ENCODE measurements around the gene MYMX. TPM values are rescaled to one million over a fixed set of nuclear protein-coding genes. Genes with fewer than 3 reads are reported as not detected.

Gene MYMX
- total and polyA plus RNA-seq, 2 of the 4 experiments (the other 2 are of a cell fraction) = not detected

DNA sequence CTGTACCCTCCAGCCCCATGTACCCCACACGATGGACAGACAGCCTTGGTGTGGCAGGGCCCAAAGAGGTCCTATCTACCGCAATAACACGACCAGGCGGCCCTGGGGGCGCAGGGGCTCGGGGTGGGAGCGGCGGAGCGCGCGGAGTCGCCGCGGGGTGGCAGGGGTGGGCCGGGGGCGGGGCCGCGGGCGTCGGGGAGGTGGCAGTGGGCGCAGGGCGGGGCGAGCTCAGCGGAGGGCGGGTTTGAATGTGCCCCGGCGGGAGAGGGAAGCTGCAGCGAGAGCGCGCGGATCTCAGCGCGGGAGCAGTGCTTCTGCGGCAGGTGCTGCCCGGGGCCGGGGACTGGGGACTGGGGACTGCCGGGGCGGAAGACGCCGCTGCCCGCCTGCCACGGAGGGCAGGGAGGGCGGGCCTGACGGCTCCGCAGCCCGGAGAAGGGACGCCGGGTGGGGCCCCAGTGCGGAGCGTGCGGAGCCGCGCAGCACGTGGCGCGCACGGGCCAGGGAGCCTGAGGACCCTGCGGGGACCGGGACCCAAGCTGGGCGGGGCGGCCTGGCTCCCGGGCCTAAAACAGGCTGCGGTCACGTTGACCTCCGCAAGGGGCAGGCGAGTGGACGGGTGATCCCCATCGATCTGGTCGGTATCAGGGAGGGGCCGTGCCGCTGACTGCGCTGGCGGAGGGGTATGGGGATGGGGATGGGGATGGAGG, 6.7 kb downstream of the MYMX start, which contains the start of gene SLC29A1:
Gene SLC29A1, plus strand, starts transcription at position 277 of the 710 bp plus-strand sequence. CDS start 3,719 bp downstream, outside the sequence.
- no TSS peak for BruUV-seq (replicated peaks)
- no peak within 1 kb of the TSS for H2BK5ac ChIP-seq (ENCODE audit: low read depth, low read length, poor library complexity, severe bottlenecking)
- ChIA-PET POLR2A (ENCODE audit: unreplicated experiment) (no interaction called here), CTCF (interaction anchor here (0.8 to 4.1 kb wide), 2 partner anchors 11 to 50 kb away, joined by 3 to 20 read pairs; no protein-coding TSS in a partner anchor)
- no peaks in the 10 kb centered on the region; the same call in 1 of the 2 replicates for H3K27me3 ChIP-seq (ENCODE audit: control insufficient read depth, insufficient read depth, low read length)
- no peak within 1 kb of the TSS for H2BK20ac ChIP-seq (ENCODE audit: low read depth, low read length)
- peak within 1 kb of the TSS; percentile 55; the same call in 1 of the 2 replicates for H3K14ac ChIP-seq (replicated peaks; ENCODE audit: low read depth, low read length)
- H4K91ac ChIP-seq (ENCODE audit: insufficient read depth, low read depth, low read length) = no peak within 1 kb of the TSS; the same call in 1 of the 2 replicates
- H3K4ac ChIP-seq (ENCODE audit: low read depth, low read length) = no peak within 1 kb of the TSS
- peaks cover 16% of the 10 kb centered on the region for H3K4me1 ChIP-seq (ENCODE audit: control insufficient read depth, insufficient read depth, low read length)
- H4K8ac ChIP-seq (ENCODE audit: low read depth in 2 of 2, low read length in 2 of 2) = no peak within 1 kb of the TSS; a peak in 1 of 4 replicates
- H3K18ac ChIP-seq (ENCODE audit: low read depth, low read length) = no peak within 1 kb of the TSS
- H4K5ac ChIP-seq (ENCODE audit: low read depth, low read length) = no peak within 1 kb of the TSS
- no peaks in the 10 kb centered on the region for H3K36me3 ChIP-seq (ENCODE audit: control insufficient read depth, insufficient read depth, low read length)
- H2AK5ac ChIP-seq (ENCODE audit: low read depth, low read length) = no peak within 1 kb of the TSS
- in situ Hi-C loops (cut with MboI; ENCODE audit: low sequenced_read_pairs) = no loop called here
- peak within 1 kb of the TSS; percentile 57; the same call in 1 of the 2 replicates for H3K9ac ChIP-seq (ENCODE audit: low read depth, low read length)
- intact Hi-C loops (cut with micrococcal nuclease) = no loop called here
- H3K4me2 ChIP-seq (ENCODE audit: low read depth, low read length) = peak within 1 kb of the TSS; percentile 99
- H3K9me1 ChIP-seq (ENCODE audit: insufficient read depth, low read length) = peaks cover 4% of the 10 kb centered on the region; the same call in 1 of the 2 replicates
- H3K56ac ChIP-seq (ENCODE audit: extremely low read depth, insufficient read depth, low read length) = no peak within 1 kb of the TSS; the same call in 1 of the 2 replicates
- 0% methylated on average over 40 of the region's 73 CpGs; no CpG with 5 or more reads in 1 of the 2 experiments for WGBS, 2 experiments (ENCODE audit: extremely low coverage in 2 of 2, insufficient read length in 1 of 2)
- peak within 1 kb of the TSS; percentile 65; the same call in 1 of the 2 replicates for H3K23ac ChIP-seq (ENCODE audit: low read depth, low read length)
- no peak within 1 kb of the TSS for H2BK15ac ChIP-seq (ENCODE audit: low read depth, low read length)
- H3K27ac ChIP-seq (ENCODE audit: insufficient read depth, low read length) = peak within 1 kb of the TSS; percentile 37; the same call in 1 of the 2 replicates
- peak within 1 kb of the TSS; percentile 73 for H3K4me3 ChIP-seq (ENCODE audit: insufficient read depth, low read depth, low read length)
- dilution Hi-C loops (cut with HindIII; ENCODE audit: low sequenced_read_pairs, unreplicated experiment) = no loop called here
- H3K9me3 ChIP-seq (ENCODE audit: control insufficient read depth, insufficient read depth, low read length) = no peaks in the 10 kb centered on the region
- DNase-seq (peak; percentile 28), ATAC-seq (ENCODE audit: low read depth) (peak; percentile 62)
- peak within 1 kb of the TSS; percentile 96 for H2AFZ ChIP-seq (replicated peaks; ENCODE audit: low read length, poor library complexity)
- no peaks in the 10 kb centered on the region for H4K20me1 ChIP-seq (ENCODE audit: insufficient read depth, low read length)
- peak within 1 kb of the TSS; percentile 60 for H2AK9ac ChIP-seq (replicated peaks; ENCODE audit: low read depth, low read length, poor library complexity)
- H3K79me1 ChIP-seq (ENCODE audit: low read depth in 1 of 2, low read length in 2 of 2) = peaks cover 0 to 8% of the 10 kb centered on the region in 2 experiments; a peak in 1 of 4 replicates
- H2BK120ac ChIP-seq (ENCODE audit: low read depth, low read length) = no peak within 1 kb of the TSS; the same call in 1 of the 2 replicates
- no peak for TF ChIP-seq CHD1 (IDR thresholded peaks at IDR 0.05; ENCODE audit: low read depth, low read length)
- no peak for TF ChIP-seq NFE2L2 (IDR thresholded peaks at IDR 0.05; ENCODE audit: low read depth, low read length)
- TF ChIP-seq MXI1 (IDR thresholded peaks at IDR 0.05; ENCODE audit: borderline replicate concordance, low read depth, low read length) = peak; percentile 89; the same call in 1 of the 2 replicates
- no peak for TF ChIP-seq POLR2A (IDR thresholded peaks at IDR 0.05; ENCODE audit: low read depth, low read length)
- TF ChIP-seq CTCF (conservative IDR thresholded peaks at IDR 0.05; ENCODE audit: low read depth, low read length) = no peak; the same call in 1 of the 2 replicates
- peak; percentile 26; the same call in 1 of the 2 replicates for TF ChIP-seq MAZ (IDR thresholded peaks at IDR 0.05; ENCODE audit: borderline replicate concordance, low read depth, low read length)
- TF ChIP-seq ELK1 (IDR thresholded peaks at IDR 0.05; ENCODE audit: borderline replicate concordance, low read depth, low read length) = no peak
- no peak for TF ChIP-seq FOS (IDR thresholded peaks at IDR 0.05; ENCODE audit: low read depth, low read length)
- no peak for TF ChIP-seq RAD21 (IDR thresholded peaks at IDR 0.05; ENCODE audit: low read length)
- peak; percentile 69; the same call in 1 of the 2 replicates for TF ChIP-seq BHLHE40 (IDR thresholded peaks at IDR 0.05; ENCODE audit: low read depth, low read length)
- TF ChIP-seq CEBPB (IDR thresholded peaks at IDR 0.05; ENCODE audit: low read depth, low read length) = no peak
- TF ChIP-seq MAFK (IDR thresholded peaks at IDR 0.05; ENCODE audit: low read depth, low read length) = no peak
- no peak for TF ChIP-seq SMC3 (IDR thresholded peaks at IDR 0.05; ENCODE audit: low read depth, low read length)
- TF ChIP-seq RCOR1 (IDR thresholded peaks at IDR 0.05; ENCODE audit: insufficient replicate concordance, low read length) = no peak

All from IMR-90 (cell line).